ENCODE measurements around the gene OR2AT4.
"Not testable (repeated sequence)": the region's sequence is repeated elsewhere in the genome, so short reads cannot be mapped to it uniquely, and the experiment has no call there.

Gene OR2AT4

GRCh38 chr11:75097173-75097557 is 489 bp upstream of the OR2AT4 start:
- DNase-seq (ENCODE audit: low read depth): no peak
- no peak overlapping the region for H3K4me3 ChIP-seq (ENCODE audit: low read depth, low read length)
- no peak for TF ChIP-seq CTCF (IDR thresholded peaks at IDR 0.05; ENCODE audit: insufficient read depth, low read depth, low read length, missing control alignments)

- not testable (repeated sequence) for H3K4me3 ChIP-seq (ENCODE audit: low read depth, low read length)
These were observed 2.3 kb downstream of the OR2AT4 start for GRCh38 chr11:75094382-75094781.

GRCh38 chr11:75090671-75091177 is 6.0 kb downstream of the OR2AT4 start:
- DNase-seq (ENCODE audit: low read depth): no peak
- H3K4me3 ChIP-seq (ENCODE audit: low read depth, low read length): no peak overlapping the region
- TF ChIP-seq CTCF (IDR thresholded peaks at IDR 0.05; ENCODE audit: insufficient read depth, low read depth, low read length, missing control alignments): no peak

More at GRCh38 chr11:75094382-75094781, 2.3 kb downstream of the OR2AT4 start:
- not testable (repeated sequence) for DNase-seq (ENCODE audit: low read depth)

GRCh38 chr11:75087319-75088305 is 9.1 kb downstream of the OR2AT4 start:
- H3K4me3 ChIP-seq (ENCODE audit: low read depth, low read length): no peak overlapping the region
- no peak for DNase-seq (ENCODE audit: low read depth)
- TF ChIP-seq CTCF (IDR thresholded peaks at IDR 0.05; ENCODE audit: insufficient read depth, low read depth, low read length, missing control alignments): no peak

- no peak for DNase-seq (ENCODE audit: low read depth)
- H3K4me3 ChIP-seq (ENCODE audit: low read depth, low read length): no peak overlapping the region
- no peak for TF ChIP-seq CTCF (IDR thresholded peaks at IDR 0.05; ENCODE audit: insufficient read depth, low read depth, low read length, missing control alignments)
These were observed 11.8 kb downstream of the OR2AT4 start for GRCh38 chr11:75084883-75085282.

GRCh38 chr11:75083217-75083605 is 13.5 kb downstream of the OR2AT4 start:
- TF ChIP-seq CTCF (IDR thresholded peaks at IDR 0.05; ENCODE audit: insufficient read depth, low read depth, low read length, missing control alignments): no peak
- no peak for DNase-seq (ENCODE audit: low read depth)
- H3K4me3 ChIP-seq (ENCODE audit: low read depth, low read length): no peak overlapping the region

GRCh38 chr11:75082601-75083216 is 14.0 kb downstream of the OR2AT4 start:
- no peak for DNase-seq (ENCODE audit: low read depth)
- H3K4me3 ChIP-seq (ENCODE audit: low read depth, low read length): no peak overlapping the region
- no peak for TF ChIP-seq CTCF (IDR thresholded peaks at IDR 0.05; ENCODE audit: insufficient read depth, low read depth, low read length, missing control alignments)

Measured in GM12865 (cell line).